Left renal cortex interstitium (tissue), 4 donors: ENCODE data around the gene EFNA5. TPM values are rescaled to one million over a fixed set of nuclear protein-coding genes. Genes with fewer than 3 reads are reported as not detected.

Experiments used
- DNase-seq, 4 donors: peaks; one replicate each; pipeline ENCODE4 v3.0.0-alpha.2; 2013; ENCODE audit warnings: low read depth in 4 of 4, low spot score in 2 of 4, missing footprints in 1 of 4
- polyA plus RNA-seq, 4 donors: library from polyadenylated mRNA; unstranded; fragments of 120-200 nt; gene quantifications; one replicate each; pipeline ENCODE4 v1.2.1, GENCODE V29; 2013; ENCODE audit not compliant: insufficient read length in 4 of 4

EFNA5 gene
- polyA plus RNA-seq, 4 donors, result 23.3 to 28.7 (median 26.9) TPM

DNA sequence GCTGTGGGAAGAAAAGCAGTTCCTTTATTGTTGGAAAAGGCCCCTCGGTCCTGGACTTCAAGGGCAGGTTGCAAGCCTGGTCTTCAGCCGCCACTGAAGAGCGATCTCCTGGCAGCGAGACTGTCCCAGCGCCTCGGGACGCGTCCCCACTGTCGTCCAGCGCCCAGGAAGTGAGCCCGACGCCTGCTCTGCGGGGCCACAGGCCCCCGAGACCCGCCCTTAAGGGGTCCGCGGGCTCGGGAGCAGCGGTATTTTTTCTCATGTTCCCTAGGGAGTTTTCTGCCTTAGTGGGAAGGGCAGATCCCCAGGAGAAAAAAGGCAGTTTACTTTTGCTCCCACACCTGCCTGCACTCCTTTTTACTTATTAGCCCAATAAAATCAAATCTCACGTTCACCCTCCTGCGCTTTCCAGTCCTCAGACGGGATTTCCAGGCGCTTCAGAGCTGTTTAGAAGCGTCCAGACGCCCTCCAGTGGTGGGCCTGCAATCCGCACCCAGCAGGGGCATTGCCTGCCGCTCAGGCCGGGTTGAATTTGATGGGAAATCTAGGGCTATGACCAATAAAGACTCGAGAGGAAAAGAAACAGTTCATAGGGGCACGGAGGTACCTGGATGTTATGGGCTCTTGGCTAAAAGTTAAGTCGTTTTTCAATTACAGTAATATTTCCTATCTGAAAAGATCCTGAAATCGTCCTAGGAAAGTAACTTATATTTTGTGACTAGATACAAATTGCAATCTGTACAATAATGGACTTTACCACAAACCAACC is 2.8 kb upstream of the EFNA5 start:
- peak; percentile 65 to 82 (median 76) for DNase-seq

DNA sequence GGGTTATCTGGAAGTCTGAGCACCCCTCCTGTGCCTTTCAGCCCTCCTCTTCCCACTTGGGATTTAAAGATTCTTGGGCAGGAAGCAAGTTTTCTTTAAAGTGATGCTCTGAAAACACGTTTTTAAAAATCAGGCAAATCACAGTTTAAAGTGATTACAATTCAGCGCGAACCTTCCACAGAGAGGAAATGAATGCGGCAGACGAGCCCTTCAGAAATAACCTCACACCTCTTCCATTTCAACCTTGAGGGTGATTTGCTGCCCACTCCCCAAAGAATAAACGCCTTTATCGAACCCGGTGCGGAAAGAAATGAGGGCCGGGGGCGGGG is 2.3 kb upstream of the EFNA5 start:
- peak in 3 of 4 donors; percentile 18 to 63 (median 20) for DNase-seq

- DNase-seq, result peak; percentile 75 to 88 (median 82)
Measured at GRCh38 chr5:107672211-107673038, 1.7 kb upstream of the EFNA5 start.

DNA sequence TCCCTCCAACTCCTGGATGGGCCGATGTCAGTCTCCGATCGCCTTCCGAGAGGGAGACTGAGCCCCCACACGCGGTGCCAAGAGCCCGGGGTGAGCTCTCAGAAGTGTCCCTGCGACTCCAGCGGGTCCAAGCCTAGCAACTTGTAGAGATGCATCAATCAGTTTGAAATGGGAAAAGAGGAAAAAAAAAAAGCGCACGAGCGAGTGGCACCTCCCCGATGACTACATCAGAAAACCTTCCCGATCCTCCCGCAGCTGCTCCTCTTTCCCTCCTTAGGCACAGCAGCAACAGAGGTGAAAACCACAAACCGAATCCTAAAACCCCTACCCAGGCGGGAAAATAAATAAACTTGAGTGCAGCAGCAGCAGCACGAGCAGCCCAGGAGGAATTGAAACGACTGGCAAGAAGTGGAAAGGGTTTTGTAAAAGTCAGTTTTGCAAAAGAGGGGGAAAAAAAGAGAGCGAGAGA is 1.0 kb upstream of the EFNA5 start:
- peak in 3 of 4 donors; percentile 49 to 79 (median 61) for DNase-seq

GRCh38 chr5:107670087-107670931 is 428 bp downstream of the EFNA5 start:
- DNase-seq, result peak in 3 of 4 donors; percentile 25 to 50 (median 42)

DNA sequence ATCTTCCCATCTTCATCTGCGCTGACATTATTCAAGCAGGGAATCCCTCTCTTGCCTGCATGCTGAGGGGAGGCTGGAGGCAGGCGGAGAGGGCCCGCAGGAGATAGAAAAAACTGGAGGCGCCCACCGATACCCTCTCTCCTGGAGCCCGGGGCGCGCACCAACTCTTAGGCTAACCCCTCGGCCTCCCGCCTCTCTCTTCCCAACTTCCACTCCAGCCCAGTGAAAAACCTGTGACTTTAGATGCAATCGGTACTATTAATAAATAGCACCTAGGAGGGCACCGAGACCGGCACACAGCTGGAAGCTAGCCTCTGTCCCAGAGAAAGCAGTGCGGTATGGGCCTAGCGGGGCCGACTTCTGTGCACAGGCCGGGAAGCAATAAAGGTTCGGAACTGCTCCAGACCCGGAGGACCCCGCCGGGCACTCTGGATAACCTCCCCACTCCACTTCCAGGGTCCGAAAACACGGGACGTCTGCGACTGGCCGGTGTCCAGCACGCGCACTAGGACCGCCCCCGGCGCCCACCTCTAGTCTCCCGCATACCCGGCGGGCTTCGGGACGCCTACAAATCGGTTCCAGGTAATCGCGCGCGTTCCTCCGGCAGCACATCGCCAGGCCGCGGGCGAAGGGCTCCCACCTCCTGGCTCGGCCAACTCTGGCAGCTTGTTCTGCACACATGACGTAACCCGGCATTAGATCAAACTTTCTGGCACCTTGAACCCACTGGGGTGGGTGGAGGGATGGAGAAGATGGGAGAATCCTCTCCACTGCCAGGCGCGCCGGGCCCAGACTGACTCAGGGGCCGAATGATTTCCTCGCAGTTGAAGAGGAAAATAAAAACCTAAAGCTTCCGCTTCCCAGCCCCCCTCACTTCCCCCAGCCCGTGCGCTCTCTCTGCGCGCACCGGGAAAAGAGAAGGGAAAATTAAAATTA is 1.4 kb downstream of the EFNA5 start:
- DNase-seq, result peak in 3 of 4 donors; percentile 39 to 53 (median 46)

DNA sequence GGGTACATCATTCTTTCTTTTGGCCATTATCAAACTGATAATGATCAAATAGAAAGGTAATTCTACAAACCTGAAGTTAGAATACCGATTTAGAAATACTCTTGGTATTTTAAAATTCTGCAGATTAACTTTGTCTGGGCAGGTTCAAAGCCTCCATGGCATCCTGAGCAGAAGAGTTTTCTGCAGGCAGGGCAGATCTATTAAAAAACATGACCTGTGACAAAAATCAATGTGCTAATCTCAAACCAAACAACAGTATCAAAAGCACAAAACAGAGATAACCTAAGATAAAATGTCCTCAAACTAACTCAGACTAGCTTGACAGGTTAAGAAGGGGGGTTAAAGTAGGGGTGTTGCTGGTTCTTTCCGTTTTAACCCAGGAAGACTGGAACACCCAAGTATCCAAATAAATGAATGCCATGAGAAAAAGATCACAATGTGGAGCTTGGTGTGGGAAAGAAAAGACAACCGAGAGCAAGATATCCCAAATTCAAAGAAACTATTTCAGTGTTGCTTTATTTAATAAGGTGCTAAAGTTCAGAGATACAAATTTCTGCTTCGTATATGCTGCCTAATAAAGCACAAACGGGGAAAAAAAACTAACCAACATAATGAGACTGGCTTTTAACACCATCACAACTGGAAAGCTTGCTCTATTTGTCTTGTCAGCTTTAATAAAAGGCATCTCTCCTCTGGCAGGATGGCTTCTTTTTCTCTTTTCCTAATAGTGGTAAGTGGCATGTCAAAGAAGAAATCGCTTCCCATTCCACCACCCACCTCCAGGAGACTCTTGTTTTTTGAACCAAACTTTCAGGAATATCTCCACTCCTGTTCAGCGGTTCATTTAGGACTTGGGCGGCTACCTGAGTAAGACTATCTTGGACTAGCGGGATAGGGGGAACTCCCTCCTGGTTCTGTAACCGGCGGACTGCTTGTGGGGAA is 2.3 kb downstream of the EFNA5 start:
- DNase-seq, result peak in 3 of 4 donors; percentile 17 to 45 (median 28)

DNA sequence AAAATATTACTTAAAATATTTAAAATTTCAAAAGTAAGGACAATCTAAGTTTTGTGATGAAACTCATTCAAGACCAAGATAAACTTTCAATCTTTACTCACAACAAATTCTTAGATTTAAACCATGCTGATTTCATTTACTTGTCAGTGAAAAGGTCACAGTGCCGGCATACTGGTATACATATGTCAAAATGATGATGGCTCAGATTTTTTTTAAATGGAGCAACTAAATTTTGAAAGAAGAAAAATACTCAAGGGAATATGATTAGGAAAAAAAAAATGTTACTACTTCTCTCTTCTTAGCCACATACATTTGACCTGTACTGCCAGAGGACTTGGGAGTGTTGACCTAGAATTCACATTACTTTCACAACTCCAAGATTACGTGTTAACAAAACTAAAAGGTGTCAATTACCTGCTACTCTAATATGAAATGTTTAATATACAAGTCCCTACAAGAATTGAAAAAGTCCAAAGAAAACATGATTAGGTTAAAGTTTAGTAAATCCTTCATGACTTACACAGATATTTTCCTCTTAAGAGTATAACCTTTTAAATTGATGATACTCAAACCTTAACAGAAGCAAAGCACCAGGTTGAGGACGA is 4.6 kb downstream of the EFNA5 start:
- DNase-seq, result no peak

DNA sequence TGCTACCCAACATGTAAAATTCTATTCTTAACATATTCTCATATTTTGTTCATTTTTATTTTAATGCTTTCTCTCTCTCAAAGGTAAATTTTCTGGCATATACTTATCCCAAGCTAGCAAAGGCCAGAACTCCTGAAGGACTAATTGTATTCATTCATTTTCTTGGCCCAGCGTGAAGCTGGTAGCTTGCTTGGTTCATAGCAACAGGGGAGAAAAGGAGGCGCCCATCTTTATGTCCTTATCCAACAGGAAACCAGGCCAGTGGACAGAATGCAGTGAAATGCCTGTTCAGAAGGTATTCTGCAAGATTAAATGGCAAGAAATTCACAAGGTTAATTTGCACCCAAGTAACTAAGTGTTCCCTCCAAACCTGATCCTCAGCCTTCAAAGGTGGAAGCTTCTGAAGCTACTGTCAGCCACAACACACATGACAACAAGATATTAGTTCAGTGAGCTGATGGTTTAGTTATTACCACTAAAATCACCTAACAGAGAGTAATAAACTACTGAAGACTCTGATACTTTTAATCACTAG is 5.6 kb downstream of the EFNA5 start:
- DNase-seq, result no peak

- DNase-seq, result no peak
Measured at GRCh38 chr5:107663697-107664096, 7.0 kb downstream of the EFNA5 start.

DNA sequence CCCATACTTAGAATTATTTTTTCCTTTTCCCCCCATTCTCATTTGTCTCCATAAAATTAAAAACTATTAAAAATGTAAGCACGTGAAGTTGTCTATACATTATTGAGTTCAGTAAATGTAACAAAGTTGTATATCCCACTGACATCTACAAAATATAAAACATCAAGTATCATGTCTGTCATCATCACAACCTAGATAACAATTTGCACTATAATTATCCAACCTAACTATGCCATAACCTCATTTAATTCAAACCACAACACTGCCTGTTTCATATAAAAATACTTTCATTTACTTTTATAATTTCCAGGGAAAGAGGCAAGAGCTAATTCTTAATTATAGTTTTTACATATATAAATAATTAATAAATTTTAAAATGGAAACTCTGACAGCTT is 9.1 kb downstream of the EFNA5 start:
- DNase-seq, result no peak

GRCh38 chr5:107661038-107661649 is 9.6 kb downstream of the EFNA5 start:
- no peak for DNase-seq

- no peak for DNase-seq
Measured at GRCh38 chr5:107658528-107658927, 12.2 kb downstream of the EFNA5 start.

- DNase-seq, result no peak
Measured at GRCh38 chr5:107655831-107656230, 14.9 kb downstream of the EFNA5 start.

DNA sequence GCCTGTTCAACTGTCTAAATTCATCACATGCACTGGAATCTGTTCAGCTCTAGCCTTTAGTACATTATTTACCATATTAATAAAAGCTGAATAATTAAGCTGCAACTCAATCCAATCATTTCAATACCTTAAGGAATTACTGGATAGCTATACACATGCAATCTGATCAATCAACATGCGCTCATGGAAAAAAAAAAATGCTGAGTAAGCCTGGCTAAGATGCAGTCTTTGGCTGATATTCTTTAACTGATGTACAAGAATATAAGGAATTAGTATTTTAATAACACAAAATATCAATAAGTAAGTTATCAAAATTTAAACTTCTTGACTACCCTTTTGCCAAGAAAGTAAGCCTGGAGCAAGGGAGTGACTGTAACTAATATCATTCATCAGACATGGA is 15.9 kb downstream of the EFNA5 start:
- DNase-seq, result no peak

DNA sequence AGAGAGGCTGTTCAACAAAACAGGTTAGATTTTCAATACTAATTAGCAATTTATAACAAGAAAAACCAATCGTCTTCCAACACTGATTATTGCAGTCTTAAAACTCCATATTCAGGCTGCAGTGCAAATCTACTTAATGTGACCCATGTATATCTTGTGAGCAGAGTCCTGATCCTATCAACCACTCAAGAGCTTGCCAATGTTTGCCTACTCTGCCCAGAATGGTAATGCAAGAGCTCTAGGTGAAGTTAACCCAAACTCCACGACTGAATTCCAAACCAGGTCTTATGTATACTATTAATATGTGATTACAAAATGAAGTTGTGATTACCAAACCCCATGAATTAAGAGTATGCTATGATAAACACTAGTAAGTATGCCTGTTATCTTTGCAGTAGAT is 17.1 kb downstream of the EFNA5 start:
- no peak for DNase-seq

- DNase-seq, result peak in 1 of 4 donors; percentile 6
Measured at GRCh38 chr5:107652839-107653607, 17.7 kb downstream of the EFNA5 start.
